BLaER1 treated with 17β-estradiol and CSF1 and Interleukin-3, amounts not matched to agents 10 nM and 100 nM (cell line): ENCODE measurements around the gene SH3GL2.
A peak's percentile ranks its signal among the peaks of the same experiment; 100 is the strongest.

Experiments used
- H3K27ac ChIP-seq, 11 experiments: shearing (Covaris generic); formaldehyde crosslinking; 2 replicates each; pipeline ENCODE4 v1.8.1; 2022
- H3K27me3 ChIP-seq, 11 experiments: shearing (Covaris generic); formaldehyde crosslinking; 2 replicates each; pipeline ENCODE4 v1.8.1; 2022
- H3K36me3 ChIP-seq, 11 experiments: shearing (Covaris generic); formaldehyde crosslinking; 2 replicates each; pipeline ENCODE4 v1.8.1; 2022
- H3K4me1 ChIP-seq, 10 experiments: shearing (Covaris generic); formaldehyde crosslinking; 2 replicates each; pipeline ENCODE4 v1.8.1; 2022
- H3K4me2 ChIP-seq, 11 experiments: shearing (Covaris generic); formaldehyde crosslinking; 2 replicates each; pipeline ENCODE4 v1.8.1; 2022
- H3K4me3 ChIP-seq, 10 experiments: shearing (Covaris generic); formaldehyde crosslinking; 2 replicates each; pipeline ENCODE4 v1.8.1; 2022
- H3K9ac ChIP-seq, 11 experiments: shearing (Covaris generic); formaldehyde crosslinking; 2 replicates each; pipeline ENCODE4 v1.8.1; 2022
- H3K9me3 ChIP-seq, 11 experiments: shearing (Covaris generic); formaldehyde crosslinking; replicated peaks in 1 of 11; 2 replicates each; pipeline ENCODE4 v1.8.1; 2022
- H4K20me1 ChIP-seq, 11 experiments: shearing (Covaris generic); formaldehyde crosslinking; 2 replicates each; pipeline ENCODE4 v1.8.1; 2022
- Cebpa-rat ChIP-seq, 11 experiments: shearing (Covaris generic); IDR thresholded peaks; 2 replicates each; pipeline ENCODE4 v1.8.1; 2022

The SH3GL2 gene

GRCh38 chr9:17623965-17624364, 45.1 kb downstream of the SH3GL2 start:
- H3K9ac ChIP-seq: no peak overlapping the region
- no peaks in the 10 kb centered on the region for H3K36me3 ChIP-seq
- H3K27me3 ChIP-seq: no peaks in the 10 kb centered on the region
- H3K4me1 ChIP-seq: no peaks in the 10 kb centered on the region
- no peaks in the 10 kb centered on the region for H4K20me1 ChIP-seq
- no peak for TF ChIP-seq Cebpa-rat (IDR thresholded peaks at IDR 0.05)
- H3K4me2 ChIP-seq: no peak overlapping the region
- no peaks in the 10 kb centered on the region for H3K9me3 ChIP-seq
- no peak overlapping the region for H3K4me3 ChIP-seq
- no peak overlapping the region for H3K27ac ChIP-seq

GRCh38 chr9:17624571-17624970, 45.7 kb downstream of the SH3GL2 start:
- H3K36me3 ChIP-seq: no peaks in the 10 kb centered on the region
- H3K9ac ChIP-seq: no peak overlapping the region
- H3K4me3 ChIP-seq: no peak overlapping the region
- no peak overlapping the region for H3K27ac ChIP-seq
- no peaks in the 10 kb centered on the region for H3K27me3 ChIP-seq
- H3K4me1 ChIP-seq: no peaks in the 10 kb centered on the region
- TF ChIP-seq Cebpa-rat (IDR thresholded peaks at IDR 0.05): no peak
- no peaks in the 10 kb centered on the region for H4K20me1 ChIP-seq
- H3K9me3 ChIP-seq: no peaks in the 10 kb centered on the region
- no peak overlapping the region for H3K4me2 ChIP-seq

GRCh38 chr9:17625644-17626388, 47.0 kb downstream of the SH3GL2 start:
- Histone ChIP-seq H3K9ac (no peak overlapping the region), H3K36me3 (no peaks in the 10 kb centered on the region), H4K20me1 (no peaks in the 10 kb centered on the region), H3K4me3 (no peak overlapping the region), H3K4me1 (no peaks in the 10 kb centered on the region), H3K27ac (no peak overlapping the region), H3K27me3 (no peaks in the 10 kb centered on the region), H3K9me3 (no peaks in the 10 kb centered on the region), H3K4me2 (no peak overlapping the region)
- TF ChIP-seq Cebpa-rat (IDR thresholded peaks at IDR 0.05): no peak

GRCh38 chr9:17627641-17628040, 48.8 kb downstream of the SH3GL2 start:
- Histone ChIP-seq H3K9me3 (no peaks in the 10 kb centered on the region), H3K9ac (no peak overlapping the region), H3K4me2 (no peak overlapping the region), H3K4me1 (no peaks in the 10 kb centered on the region), H3K27me3 (no peaks in the 10 kb centered on the region), H3K27ac (no peak overlapping the region), H3K36me3 (no peaks in the 10 kb centered on the region), H4K20me1 (no peaks in the 10 kb centered on the region), H3K4me3 (no peak overlapping the region)
- TF ChIP-seq Cebpa-rat (IDR thresholded peaks at IDR 0.05): no peak

GRCh38 chr9:17628624-17629023, 49.8 kb downstream of the SH3GL2 start:
- no peak overlapping the region for H3K27ac ChIP-seq
- H3K9me3 ChIP-seq: no peaks in the 10 kb centered on the region
- no peaks in the 10 kb centered on the region for H4K20me1 ChIP-seq
- no peak for TF ChIP-seq Cebpa-rat (IDR thresholded peaks at IDR 0.05)
- H3K36me3 ChIP-seq: no peaks in the 10 kb centered on the region
- no peak overlapping the region for H3K4me3 ChIP-seq
- no peak overlapping the region for H3K9ac ChIP-seq
- H3K27me3 ChIP-seq: no peaks in the 10 kb centered on the region
- H3K4me1 ChIP-seq: no peaks in the 10 kb centered on the region
- no peak overlapping the region for H3K4me2 ChIP-seq

- Histone ChIP-seq H3K4me2 (no peak overlapping the region), H3K36me3 (no peaks in the 10 kb centered on the region), H3K4me3 (no peak overlapping the region), H3K9me3 (no peaks in the 10 kb centered on the region), H3K27me3 (no peaks in the 10 kb centered on the region), H3K4me1 (no peaks in the 10 kb centered on the region), H4K20me1 (no peaks in the 10 kb centered on the region), H3K27ac (no peak overlapping the region), H3K9ac (no peak overlapping the region)
- peak in 1 of 11 experiments; percentile 26; a peak in 2 of 22 replicates for TF ChIP-seq Cebpa-rat (IDR thresholded peaks at IDR 0.05)
Measured at GRCh38 chr9:17630531-17630949, 51.7 kb downstream of the SH3GL2 start.

- Histone ChIP-seq H3K4me2 (no peak overlapping the region), H3K27me3 (no peaks in the 10 kb centered on the region)
Measured at GRCh38 chr9:17631396-17631795, 52.5 kb downstream of the SH3GL2 start.

GRCh38 chr9:17632994-17633393, 54.1 kb downstream of the SH3GL2 start:
- Histone ChIP-seq H3K9ac (no peak overlapping the region), H3K4me2 (no peak overlapping the region), H3K4me1 (no peaks in the 10 kb centered on the region), H3K27ac (no peak overlapping the region), H3K4me3 (no peak overlapping the region), H4K20me1 (no peaks in the 10 kb centered on the region), H3K9me3 (no peaks in the 10 kb centered on the region), H3K27me3 (no peaks in the 10 kb centered on the region), H3K36me3 (no peaks in the 10 kb centered on the region)
- no peak for TF ChIP-seq Cebpa-rat (IDR thresholded peaks at IDR 0.05)

More at GRCh38 chr9:17631396-17631795, 52.5 kb downstream of the SH3GL2 start:
- H4K20me1 ChIP-seq: no peaks in the 10 kb centered on the region
- H3K4me3 ChIP-seq: no peak overlapping the region
- no peaks in the 10 kb centered on the region for H3K9me3 ChIP-seq
- no peaks in the 10 kb centered on the region for H3K4me1 ChIP-seq
- no peak overlapping the region for H3K9ac ChIP-seq
- H3K36me3 ChIP-seq: no peaks in the 10 kb centered on the region
- no peak for TF ChIP-seq Cebpa-rat (IDR thresholded peaks at IDR 0.05)
- H3K27ac ChIP-seq: no peak overlapping the region

- H3K9me3 ChIP-seq: no peaks in the 10 kb centered on the region
- no peak for TF ChIP-seq Cebpa-rat (IDR thresholded peaks at IDR 0.05)
- no peaks in the 10 kb centered on the region for H3K27me3 ChIP-seq
- no peaks in the 10 kb centered on the region for H3K4me1 ChIP-seq
- no peak overlapping the region for H3K4me2 ChIP-seq
- no peak overlapping the region for H3K9ac ChIP-seq
- no peak overlapping the region for H3K27ac ChIP-seq
- no peak overlapping the region for H3K4me3 ChIP-seq
- no peaks in the 10 kb centered on the region for H3K36me3 ChIP-seq
- no peaks in the 10 kb centered on the region for H4K20me1 ChIP-seq
Measured at GRCh38 chr9:17635115-17635890, 56.4 kb downstream of the SH3GL2 start.

- H3K27me3 ChIP-seq: no peaks in the 10 kb centered on the region
- no peak overlapping the region for H3K4me3 ChIP-seq
- H3K4me2 ChIP-seq: no peak overlapping the region
- H3K27ac ChIP-seq: no peak overlapping the region
- no peaks in the 10 kb centered on the region for H4K20me1 ChIP-seq
- H3K9ac ChIP-seq: no peak overlapping the region
- H3K36me3 ChIP-seq: no peaks in the 10 kb centered on the region
- no peaks in the 10 kb centered on the region for H3K9me3 ChIP-seq
- no peak for TF ChIP-seq Cebpa-rat (IDR thresholded peaks at IDR 0.05)
- no peaks in the 10 kb centered on the region for H3K4me1 ChIP-seq
Measured at GRCh38 chr9:17636349-17636748, 57.5 kb downstream of the SH3GL2 start.
